HG03045 (cell line): ENCODE data around the gene GABRG2.

Experiments
- ATAC-seq: cut with Tn5 transposase; IDR thresholded peaks from one replicate; pipeline ENCODE4 v1.9.1; 2021; ENCODE audit warnings: mild to moderate bottlenecking, moderate library complexity; ENCODE audit not compliant: unreplicated experiment

Gene GABRG2

GRCh38 chr5:162187371-162187770, 119.8 kb downstream of the GABRG2 start:
- ATAC-seq, result no peak

- no peak for ATAC-seq
Measured at GRCh38 chr5:162189719-162190118, 122.1 kb downstream of the GABRG2 start.

GRCh38 chr5:162193012-162193411, 125.4 kb downstream of the GABRG2 start:
- no peak for ATAC-seq

GRCh38 chr5:162196351-162196750, 128.8 kb downstream of the GABRG2 start:
- no peak for ATAC-seq

- no peak for ATAC-seq
Measured at GRCh38 chr5:162202285-162202880, 134.8 kb downstream of the GABRG2 start.
